B cell (primary cell): ENCODE results near the gene JPT2.

ENCODE experiments used
- CTCF ChIP-seq: fragments of 200-600 bp; IDR thresholded peaks from one replicate; pipeline ENCODE4 v1.8.0; 2022; ENCODE audit warnings: antibody characterized with exemption, mild to moderate bottlenecking
- EZH2 ChIP-seq: IDR thresholded peaks from 2 replicates; pipeline ENCODE4 v1.6.1; 2012; ENCODE audit warnings: borderline replicate concordance, low read depth, mild to moderate bottlenecking, moderate library complexity, low read length; ENCODE audit not compliant: insufficient read depth, poor library complexity, severe bottlenecking

GRCh38 chr16:1747934-1748333, 69.9 kb downstream of the JPT2 start:
- TF ChIP-seq CTCF = no peak
- no peak for TF ChIP-seq EZH2
